PC-3 (cell line): ENCODE results near the gene BBLN. TPM values are rescaled to one million over a fixed set of nuclear protein-coding genes. Genes with fewer than 3 reads are reported as not detected.
"Not testable (repeated sequence)": the region's sequence is repeated elsewhere in the genome, so short reads cannot be mapped to it uniquely, and the experiment has no call there.

Source experiments
- ATAC-seq: fragments of 200-7000 bp; cut with Tn5 transposase; 2 replicates; pipeline ENCODE4 v1.9.1; 2020; ENCODE audit warnings: mild to moderate bottlenecking, moderate library complexity
- BruUV-seq: library from RNA; stranded (reverse); fragments of 400-500 nt; replicated peaks from 2 replicates; lab custom pipeline; 2021; lab: Mats Ljungman, UMichigan
- CTCF ChIA-PET: fragments of 300-600 bp; sonication (Branson Sonifier 250); formaldehyde crosslinking; loops from one replicate; lab custom pipeline; 2022; ENCODE audit warnings: antibody characterized with exemption; lab: Charles Lee
- POLR2A ChIA-PET: fragments of 300-600 bp; sonication (Branson Sonifier 250); formaldehyde crosslinking; loops from one replicate; lab custom pipeline; 2022; ENCODE audit warnings: antibody characterized with exemption; ENCODE audit not compliant: unreplicated experiment; lab: Charles Lee
- DNase-seq: peaks from one replicate; pipeline ENCODE4 v3.0.0-alpha.2; 2015
- H2AFZ ChIP-seq: fragments of 300-600 bp; sonication (generic); 2 replicates; pipeline ENCODE4 v1.6.0; 2016; ENCODE audit warnings: antibody characterized with exemption, low read length
- H3F3A ChIP-seq: fragments of 300-600 bp; sonication (generic); one replicate; pipeline ENCODE4 v1.6.0; 2017; ENCODE audit warnings: antibody characterized with exemption, low read length, control low read depth, mild to moderate bottlenecking; ENCODE audit not compliant: unreplicated experiment
- H3K27ac ChIP-seq: fragments of 300-600 bp; sonication (generic); 2 replicates; pipeline ENCODE4 v1.5.1; 2016; ENCODE audit warnings: mild to moderate bottlenecking, low read length
- H3K27me3 ChIP-seq: fragments of 300-600 bp; sonication (generic); 2 replicates; pipeline ENCODE4 v1.6.1; 2016; ENCODE audit warnings: low read length, mixed read lengths
- H3K36me3 ChIP-seq: fragments of 300-600 bp; sonication (generic); 2 replicates; pipeline ENCODE4 v1.6.1; 2016; ENCODE audit warnings: low read depth, mixed run types, low read length, mixed read lengths
- H3K4me1 ChIP-seq: fragments of 300-600 bp; sonication (generic); 2 replicates; pipeline ENCODE4 v1.5.1; 2016; ENCODE audit warnings: low read length; ENCODE audit not compliant: insufficient read depth
- H3K4me2 ChIP-seq: fragments of 300-600 bp; sonication (generic); 2 replicates; pipeline ENCODE4 v1.6.0; 2016; ENCODE audit warnings: low read length
- H3K4me3 ChIP-seq: fragments of 300-600 bp; sonication (generic); 2 replicates; pipeline ENCODE4 v1.5.1; 2016; ENCODE audit warnings: mild to moderate bottlenecking, low read length, mixed read lengths
- H3K79me2 ChIP-seq: fragments of 300-600 bp; sonication (generic); 2 replicates; pipeline ENCODE4 v1.6.1; 2017; ENCODE audit warnings: low read length, mixed read lengths
- H3K9ac ChIP-seq: fragments of 300-600 bp; sonication (generic); 2 replicates; pipeline ENCODE4 v1.6.0; 2016; ENCODE audit warnings: mild to moderate bottlenecking, low read length
- H3K9me2 ChIP-seq: fragments of 300-600 bp; sonication (generic); replicated peaks from 2 replicates; pipeline ENCODE4 v1.6.1; 2016; ENCODE audit warnings: mixed run types, low read length, mixed read lengths
- H3K9me3 ChIP-seq: fragments of 300-600 bp; sonication (generic); 2 replicates; pipeline ENCODE4 v1.6.1; 2016; ENCODE audit warnings: low read length, mixed read lengths
- H4K20me1 ChIP-seq: fragments of 300-600 bp; sonication (generic); 2 replicates; pipeline ENCODE4 v1.6.1; 2016; ENCODE audit warnings: low read length, mixed read lengths
- EZH2 ChIP-seq: fragments of 300-600 bp; sonication (generic); IDR thresholded peaks from one replicate; pipeline ENCODE4 v1.6.1; 2017; ENCODE audit warnings: antibody characterized with exemption, mild to moderate bottlenecking, low read length; ENCODE audit not compliant: unreplicated experiment
- EZH2phosphoT487 ChIP-seq: fragments of 300-600 bp; sonication (generic); IDR thresholded peaks from 2 replicates; pipeline ENCODE4 v1.6.1; 2018; ENCODE audit warnings: mild to moderate bottlenecking, antibody characterized with exemption, low read length, borderline replicate concordance
- intact Hi-C: fragments of 100-400 bp; cut with micrococcal nuclease; formaldehyde crosslinking; loops from 2 replicates; pipeline ENCODE4 v1.9.0; 2023
- total RNA-seq: library from RNA; depleted of rRNA; stranded (reverse); fragments of >200 nt; gene quantifications from 2 replicates; pipeline ENCODE4 v1.2.3, GENCODE V29; 2014
- TF ChIP-seq, protein P1 (sequence below): fragments of 300-600 bp; sonication (generic); conservative IDR thresholded peaks from 2 replicates; pipeline ENCODE4 v1.5.1; 2017; ENCODE audit warnings: antibody characterized with exemption, low read depth, mild to moderate bottlenecking, low read length

Gene BBLN
- total RNA-seq, 1 experiment from 2014 or later, result 158 TPM

DNA sequence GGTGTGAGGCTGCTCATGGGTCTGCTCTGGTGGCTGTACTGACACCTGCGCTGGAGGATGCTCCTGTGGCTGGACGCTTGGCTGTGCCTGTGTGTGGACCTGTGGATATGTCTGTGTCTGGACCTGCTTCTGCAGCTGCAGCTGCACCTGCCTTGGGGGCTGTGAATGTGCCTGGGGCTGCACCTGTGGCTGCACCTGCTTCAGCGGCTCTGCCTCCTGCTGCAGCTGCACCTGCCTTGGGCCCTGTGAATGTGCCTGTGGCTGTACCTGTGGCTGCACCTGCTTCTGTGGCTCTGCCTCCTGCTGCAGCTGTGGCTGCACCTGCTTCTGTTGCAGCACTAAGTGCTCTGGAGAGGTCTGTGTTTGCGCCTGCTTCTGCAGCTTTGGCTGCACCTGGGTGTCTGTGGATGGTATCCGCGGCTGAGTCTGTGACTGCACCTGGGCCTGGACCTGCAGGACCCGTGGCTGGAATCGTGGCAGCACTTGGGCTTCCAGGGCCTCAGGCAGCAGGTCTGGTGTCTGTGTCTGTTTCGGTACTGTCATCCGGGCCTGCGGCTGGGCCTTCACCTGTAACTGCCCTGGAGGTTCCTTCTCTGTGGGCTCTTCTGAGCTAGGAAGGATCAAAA lies 18.9 kb downstream of the BBLN start:
- TF ChIP-seq, protein P1, sequence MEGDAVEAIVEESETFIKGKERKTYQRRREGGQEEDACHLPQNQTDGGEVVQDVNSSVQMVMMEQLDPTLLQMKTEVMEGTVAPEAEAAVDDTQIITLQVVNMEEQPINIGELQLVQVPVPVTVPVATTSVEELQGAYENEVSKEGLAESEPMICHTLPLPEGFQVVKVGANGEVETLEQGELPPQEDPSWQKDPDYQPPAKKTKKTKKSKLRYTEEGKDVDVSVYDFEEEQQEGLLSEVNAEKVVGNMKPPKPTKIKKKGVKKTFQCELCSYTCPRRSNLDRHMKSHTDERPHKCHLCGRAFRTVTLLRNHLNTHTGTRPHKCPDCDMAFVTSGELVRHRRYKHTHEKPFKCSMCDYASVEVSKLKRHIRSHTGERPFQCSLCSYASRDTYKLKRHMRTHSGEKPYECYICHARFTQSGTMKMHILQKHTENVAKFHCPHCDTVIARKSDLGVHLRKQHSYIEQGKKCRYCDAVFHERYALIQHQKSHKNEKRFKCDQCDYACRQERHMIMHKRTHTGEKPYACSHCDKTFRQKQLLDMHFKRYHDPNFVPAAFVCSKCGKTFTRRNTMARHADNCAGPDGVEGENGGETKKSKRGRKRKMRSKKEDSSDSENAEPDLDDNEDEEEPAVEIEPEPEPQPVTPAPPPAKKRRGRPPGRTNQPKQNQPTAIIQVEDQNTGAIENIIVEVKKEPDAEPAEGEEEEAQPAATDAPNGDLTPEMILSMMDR, result no peak
- TF ChIP-seq EZH2, result no peak
- no peak for TF ChIP-seq EZH2phosphoT487
- no peaks in the 10 kb centered on the region for H3K4me1 ChIP-seq
- H3K4me3 ChIP-seq, result no peak overlapping the region
- no peak overlapping the region for H3K9ac ChIP-seq
- no peak for DNase-seq
- H3K27ac ChIP-seq, result no peak overlapping the region
- intact Hi-C loops, result no loop called here
- H3K4me2 ChIP-seq, result no peak overlapping the region
- no peak for ATAC-seq
- POLR2A ChIA-PET, result no interaction called here
- H3K9me3 ChIP-seq, result no peaks in the 10 kb centered on the region
- H3K79me2 ChIP-seq, result no peaks in the 10 kb centered on the region
- H4K20me1 ChIP-seq, result no peaks in the 10 kb centered on the region
- BruUV-seq, result TSS peak; percentile 70
- no peaks in the 10 kb centered on the region for H3K27me3 ChIP-seq
- peaks cover 4% of the 10 kb centered on the region for H3K36me3 ChIP-seq
- H3K9me2 ChIP-seq, result no peaks in the 10 kb centered on the region
- CTCF ChIA-PET, result no interaction called here
- no peak overlapping the region for H2AFZ ChIP-seq
- no peaks in the 10 kb centered on the region for H3F3A ChIP-seq

DNA sequence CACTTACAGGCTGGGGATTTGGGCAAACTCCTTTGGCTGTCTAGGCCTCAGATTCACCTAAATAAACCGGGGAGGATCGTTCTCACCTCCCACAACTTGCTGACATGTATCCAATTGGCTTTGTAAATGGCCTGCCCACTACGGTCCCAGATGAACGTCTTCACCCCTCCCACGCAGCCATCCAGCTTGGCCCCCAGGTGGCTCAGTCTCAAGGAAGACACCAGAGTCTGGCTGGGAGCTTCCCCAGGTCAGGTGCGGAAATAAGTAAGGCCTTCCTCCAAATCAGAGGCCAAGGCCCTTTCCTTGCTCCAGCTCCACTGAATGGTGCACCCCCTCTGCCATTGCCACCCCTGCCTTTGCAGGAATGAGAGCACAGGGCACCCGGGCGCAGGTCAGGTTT lies 19.9 kb downstream of the BBLN start:
- CTCF ChIA-PET, result no interaction called here
- ATAC-seq (no peak), DNase-seq (no peak)
- TF ChIP-seq, protein P1, result no peak
- TF ChIP-seq EZH2phosphoT487 (no peak), EZH2 (no peak)
- intact Hi-C loops, result no loop called here
- no peaks in the 10 kb centered on the region for H3K27me3 ChIP-seq
- peaks cover 4% of the 10 kb centered on the region for H3K36me3 ChIP-seq
- H3K79me2 ChIP-seq, result no peaks in the 10 kb centered on the region
- no peak overlapping the region for H3K27ac ChIP-seq
- H3K4me2 ChIP-seq, result no peak overlapping the region
- H3K9ac ChIP-seq, result no peak overlapping the region
- H3F3A ChIP-seq, result no peaks in the 10 kb centered on the region
- H4K20me1 ChIP-seq, result no peaks in the 10 kb centered on the region
- no peaks in the 10 kb centered on the region for H3K4me1 ChIP-seq
- BruUV-seq, result no TSS peak
- POLR2A ChIA-PET, result no interaction called here
- no peak overlapping the region for H3K4me3 ChIP-seq
- no peak overlapping the region for H2AFZ ChIP-seq
- H3K9me2 ChIP-seq, result no peaks in the 10 kb centered on the region
- no peaks in the 10 kb centered on the region for H3K9me3 ChIP-seq

- ChIA-PET POLR2A (no interaction called here), CTCF (no interaction called here)
- H3K9me3 ChIP-seq, result no peaks in the 10 kb centered on the region
- no peak overlapping the region for H3K27ac ChIP-seq
- no peaks in the 10 kb centered on the region for H4K20me1 ChIP-seq
- no peaks in the 10 kb centered on the region for H3K9me2 ChIP-seq
- ATAC-seq, result no peak
- no peak for DNase-seq
- no peak overlapping the region for H2AFZ ChIP-seq
- no TSS peak for BruUV-seq
- H3K36me3 ChIP-seq, result peaks cover 4% of the 10 kb centered on the region
- no peak overlapping the region for H3K4me3 ChIP-seq
- H3K4me1 ChIP-seq, result no peaks in the 10 kb centered on the region
- no peak overlapping the region for H3K4me2 ChIP-seq
- H3K27me3 ChIP-seq, result no peaks in the 10 kb centered on the region
- TF ChIP-seq EZH2 (no peak), EZH2phosphoT487 (no peak)
- TF ChIP-seq, protein P1, result no peak
- H3F3A ChIP-seq, result no peaks in the 10 kb centered on the region
- intact Hi-C loops, result no loop called here
- H3K79me2 ChIP-seq, result no peaks in the 10 kb centered on the region
- H3K9ac ChIP-seq, result no peak overlapping the region
Measured at GRCh38 chr9:128180447-128180846, 20.4 kb downstream of the BBLN start.

- DNase-seq, H3F3A ChIP-seq, ATAC-seq, H3K9me3 ChIP-seq, H2AFZ ChIP-seq, BruUV-seq, H3K79me2 ChIP-seq, H3K4me2 ChIP-seq, H4K20me1 ChIP-seq, H3K27me3 ChIP-seq, H3K4me3 ChIP-seq, H3K36me3 ChIP-seq, H3K4me1 ChIP-seq, H3K9me2 ChIP-seq, CTCF ChIA-PET, intact Hi-C loops, H3K27ac ChIP-seq, POLR2A ChIA-PET, H3K9ac ChIP-seq: not testable (repeated sequence)
Measured at GRCh38 chr9:128181480-128181879, 21.4 kb downstream of the BBLN start.
